DOHH2 (cell line): Measurements from ENCODE around the gene ZFHX3.

Experiments used
- H3F3A ChIP-seq: fragments of 200-600 bp; sonication (generic), shearing (Covaris generic); 2 replicates; pipeline ENCODE4 v1.6.0; 2016; ENCODE audit warnings: antibody characterized with exemption, mild to moderate bottlenecking; ENCODE audit not compliant: control insufficient read depth, insufficient read depth
- H3K27ac ChIP-seq: fragments of 200-600 bp; sonication (generic); 2 replicates; pipeline ENCODE4 v1.5.1; 2014; ENCODE audit warnings: low read depth, mild to moderate bottlenecking, low read length, moderate library complexity
- H3K27me3 ChIP-seq: fragments of 200-600 bp; sonication (generic); 2 replicates; pipeline ENCODE4 v1.6.1; 2014; ENCODE audit warnings: mild to moderate bottlenecking, low read length, mixed read lengths; ENCODE audit not compliant: control insufficient read depth
- H3K36me3 ChIP-seq: fragments of 200-600 bp; sonication (generic); 2 replicates; pipeline ENCODE4 v1.6.1; 2014; ENCODE audit warnings: mild to moderate bottlenecking, low read length, moderate library complexity, mixed read lengths; ENCODE audit not compliant: control insufficient read depth
- H3K4me1 ChIP-seq: fragments of 200-600 bp; sonication (generic); 2 replicates; pipeline ENCODE4 v1.6.1; 2014; ENCODE audit warnings: mild to moderate bottlenecking, low read length, mixed read lengths; ENCODE audit not compliant: control insufficient read depth
- H3K4me2 ChIP-seq: fragments of 200-600 bp; sonication (generic); 2 replicates; pipeline ENCODE4 v1.6.0; 2014; ENCODE audit warnings: mild to moderate bottlenecking, low read length, moderate library complexity
- H3K4me3 ChIP-seq: fragments of 200-600 bp; sonication (generic); 2 replicates; pipeline ENCODE4 v1.5.1; 2014; ENCODE audit warnings: mild to moderate bottlenecking, low read length, mixed read lengths
- H3K79me2 ChIP-seq: fragments of 200-600 bp; sonication (generic); 2 replicates; pipeline ENCODE4 v1.6.1; 2014; ENCODE audit warnings: mild to moderate bottlenecking, low read length, mixed read lengths; ENCODE audit not compliant: control insufficient read depth
- H3K9me2 ChIP-seq: fragments of 200-600 bp; sonication (generic); replicated peaks from 2 replicates; pipeline ENCODE4 v1.6.1; 2014; ENCODE audit warnings: mild to moderate bottlenecking, low read length, mixed read lengths; ENCODE audit not compliant: control insufficient read depth
- H3K9me3 ChIP-seq: fragments of 200-600 bp; sonication (generic); 2 replicates; pipeline ENCODE4 v1.6.1; 2014; ENCODE audit warnings: antibody characterized with exemption, low read length, mixed read lengths; ENCODE audit not compliant: control insufficient read depth, insufficient read depth
- H4K20me1 ChIP-seq: fragments of 200-600 bp; sonication (generic); 2 replicates; pipeline ENCODE4 v1.6.0; 2014; ENCODE audit warnings: low read depth, mild to moderate bottlenecking, antibody characterized with exemption, low read length, moderate library complexity; ENCODE audit not compliant: control insufficient read depth, insufficient read depth
- CTCF ChIP-seq: fragments of 200-600 bp; sonication (generic); IDR thresholded peaks from one replicate; pipeline ENCODE4 v1.5.1; 2014; ENCODE audit warnings: antibody characterized with exemption, mild to moderate bottlenecking, low read depth, low read length; ENCODE audit not compliant: poor library complexity, severe bottlenecking
- EZH2phosphoT487 ChIP-seq: fragments of 200-600 bp; sonication (generic); IDR thresholded peaks from 2 replicates; pipeline ENCODE4 v1.6.1; 2017; ENCODE audit warnings: borderline replicate concordance, mild to moderate bottlenecking, antibody characterized with exemption, low read length, moderate library complexity, mixed read lengths

The ZFHX3 gene

GRCh38 chr16:72876221-72876620 is 171.7 kb downstream of the ZFHX3 start:
- no peaks in the 10 kb centered on the region for H3K36me3 ChIP-seq
- no peaks in the 10 kb centered on the region for H3F3A ChIP-seq
- TF ChIP-seq CTCF (no peak), EZH2phosphoT487 (no peak)
- H3K9me3 ChIP-seq, result no peaks in the 10 kb centered on the region
- no peaks in the 10 kb centered on the region for H3K79me2 ChIP-seq
- H3K4me1 ChIP-seq, result peaks cover 8% of the 10 kb centered on the region
- H3K9me2 ChIP-seq, result no peaks in the 10 kb centered on the region
- H3K27me3 ChIP-seq, result no peaks in the 10 kb centered on the region
- no peak overlapping the region for H3K4me2 ChIP-seq
- no peaks in the 10 kb centered on the region for H4K20me1 ChIP-seq
- H3K27ac ChIP-seq, result no peak overlapping the region
- H3K4me3 ChIP-seq, result no peak overlapping the region

- Histone ChIP-seq H3K9me2 (no peaks in the 10 kb centered on the region), H3K27me3 (no peaks in the 10 kb centered on the region), H3K9me3 (no peaks in the 10 kb centered on the region), H3K36me3 (no peaks in the 10 kb centered on the region), H3K4me3 (no peak overlapping the region), H4K20me1 (no peaks in the 10 kb centered on the region), H3K27ac (no peak overlapping the region), H3K79me2 (no peaks in the 10 kb centered on the region), H3K4me2 (no peak overlapping the region), H3K4me1 (peaks cover 13% of the 10 kb centered on the region), H3F3A (no peaks in the 10 kb centered on the region)
- no peak for TF ChIP-seq CTCF
- no peak for TF ChIP-seq EZH2phosphoT487
Observed at GRCh38 chr16:72875291-72876031, 172.5 kb downstream of the ZFHX3 start.

- no peaks in the 10 kb centered on the region for H3K79me2 ChIP-seq
- no peak overlapping the region for H3K4me3 ChIP-seq
- no peak overlapping the region for H3K27ac ChIP-seq
- no peak overlapping the region for H3K4me2 ChIP-seq
- H4K20me1 ChIP-seq, result no peaks in the 10 kb centered on the region
- H3K4me1 ChIP-seq, result peaks cover 13% of the 10 kb centered on the region
- H3K9me3 ChIP-seq, result no peaks in the 10 kb centered on the region
- no peaks in the 10 kb centered on the region for H3K27me3 ChIP-seq
- no peaks in the 10 kb centered on the region for H3F3A ChIP-seq
- TF ChIP-seq CTCF, result no peak
- no peak for TF ChIP-seq EZH2phosphoT487
- no peaks in the 10 kb centered on the region for H3K36me3 ChIP-seq
- no peaks in the 10 kb centered on the region for H3K9me2 ChIP-seq
Observed at GRCh38 chr16:72873853-72874252, 174.1 kb downstream of the ZFHX3 start.
